Adrenal gland (tissue), 12 donors: Measurements from ENCODE around the gene KRTAP4-12. TPM values are rescaled to one million over a fixed set of nuclear protein-coding genes. Genes with fewer than 3 reads are reported as not detected.
"Not testable (repeated sequence)": the region's sequence is repeated elsewhere in the genome, so short reads cannot be mapped to it uniquely, and the experiment has no call there.

ENCODE experiments used
- DNase-seq, 7 donors: peaks; one replicate each; pipeline ENCODE4 v3.0.0-alpha.2; 2019 to 2020
- H3K27ac ChIP-seq, 5 donors: fragments of 200-600 bp; sonication (generic) in 4 of 5; 1 replicate in 3 of 5; 2 replicates in 2 of 5; pipeline versions ENCODE4 v1.5.1 to v1.8.0; 2016 to 2020; ENCODE audit warnings: mild to moderate bottlenecking in 1 of 5
- H3K27me3 ChIP-seq: fragments of 200-600 bp; 2 replicates; pipeline ENCODE4 v1.8.0; 2021
- H3K36me3 ChIP-seq, 2 donors: fragments of 200-600 bp; replicated peaks in 1 of 2; 1 replicate in 1 of 2; 2 replicates in 1 of 2; pipeline versions ENCODE4 v1.5.1 to v1.8.0; 2018 to 2022
- H3K4me1 ChIP-seq, 2 donors: fragments of 200-600 bp; replicated peaks in 1 of 2; 1 replicate in 1 of 2; 2 replicates in 1 of 2; pipeline versions ENCODE4 v1.5.1 to v1.8.0; 2018 to 2021
- H3K4me3 ChIP-seq, 4 donors: fragments of 200-600 bp; sonication (generic) in 3 of 4; one replicate each; pipeline ENCODE4 v1.5.1; 2016 to 2018
- H3K9me3 ChIP-seq, 3 donors: fragments of 200-600 bp; sonication (generic) in 1 of 3; replicated peaks in 1 of 3; 1 replicate in 2 of 3; 2 replicates in 1 of 3; pipeline versions ENCODE4 v1.5.1 to v1.8.0; 2016 to 2021
- POLR2A ChIP-seq, 2 donors: fragments of 450-650 bp; IDR thresholded peaks; one replicate each; pipeline ENCODE4 v1.6.1; 2017; ENCODE audit warnings: antibody characterized with exemption in 2 of 2, mild to moderate bottlenecking in 2 of 2, moderate library complexity in 1 of 2
- WGBS, 4 donors: extraction: QIAGEN DNeasy Blood & Tissue Kit in 2 of 4; methylation state at CpG; one replicate each; pipeline versions ENCODE4 v1.1.5 to v1.1.7; 2013 to 2017; 5-methylcytosine and 5-hydroxymethylcytosine counted together
- intact Hi-C, 2 donors: fragments of 100-400 bp; cut with DNase I; formaldehyde crosslinking; loops; one replicate each; pipeline versions ENCODE4 v1.14.1 to v1.15.0; 2022 to 2023
- polyA plus RNA-seq, 3 donors: library from polyadenylated mRNA; stranded (reverse); fragments of 200-250 nt in 2 of 3; fragments of 350-450 nt in 1 of 3; fragmentation: Illumina TruSeq in 1 of 3; extraction: RNeasy Lipid Tissue Mini Kit (QIAGEN cat#74804) in 1 of 3; gene quantifications; one replicate each; pipeline ENCODE4 v1.2.3, GENCODE V29; 2013 to 2014
- total RNA-seq, 9 donors: library from RNA; depleted of rRNA in 4 of 9; stranded (reverse); fragments of >200 nt in 4 of 9; fragments of 120-200 nt in 1 of 9; fragmentation: NEBNext Ultra II Directional in 1 of 9; extraction: Animal tissue kit (Norgen Biotek cat#: 25700) in 1 of 9; gene quantifications; one replicate each; pipeline versions ENCODE4 v1.1.0 to v1.2.4, GENCODE V29; 2013 to 2023
- TF ChIP-seq, protein P1 (sequence below), 6 experiments: fragments of 450-650 bp in 4 of 6; fragments of 200-600 bp in 2 of 6; sonication (generic) in 1 of 6; IDR thresholded peaks; 1 replicate in 5 of 6; 2 replicates in 1 of 6; pipeline versions ENCODE4 v1.5.1 to v1.8.0; 2016 to 2021; ENCODE audit warnings: antibody characterized with exemption in 6 of 6, mild to moderate bottlenecking in 2 of 6, moderate library complexity in 1 of 6
- donor health status: healthy with polysubstance abuse.
- donor health status: Bipolar disorder and iron deficiency.
- donor health status: DM: yes; HTN: yes; CAD: no.
- donor health status: DM: no; HTN: no; CAD: no.
- donor health status: DM: no; HTN: no; CAD: no.
- donor health status: DM: yes; HTN: yes; CAD: no.

KRTAP4-12 gene
- total and polyA plus RNA-seq, 12 donors, result not detected

DNA sequence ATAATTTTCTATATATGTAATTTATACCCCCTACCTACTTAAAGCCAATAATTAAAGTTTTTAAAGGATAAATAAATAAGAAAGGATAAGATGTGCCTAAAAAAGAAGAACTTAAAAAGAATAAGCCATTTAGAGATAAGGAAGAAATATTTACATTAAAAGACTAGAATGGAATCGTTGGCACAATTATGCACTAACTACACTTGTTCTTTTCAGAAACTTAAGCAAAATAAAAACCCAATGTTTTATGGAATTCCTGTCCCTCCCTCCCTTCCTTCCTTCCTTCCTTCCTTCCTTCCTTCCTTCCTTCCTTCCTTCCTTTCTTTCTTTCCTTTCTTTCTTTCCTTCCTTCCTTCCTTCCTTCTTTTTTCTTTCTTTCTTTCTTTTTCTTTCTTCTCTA lies 20.9 kb upstream of the KRTAP4-12 start:
- TF ChIP-seq, protein P1, sequence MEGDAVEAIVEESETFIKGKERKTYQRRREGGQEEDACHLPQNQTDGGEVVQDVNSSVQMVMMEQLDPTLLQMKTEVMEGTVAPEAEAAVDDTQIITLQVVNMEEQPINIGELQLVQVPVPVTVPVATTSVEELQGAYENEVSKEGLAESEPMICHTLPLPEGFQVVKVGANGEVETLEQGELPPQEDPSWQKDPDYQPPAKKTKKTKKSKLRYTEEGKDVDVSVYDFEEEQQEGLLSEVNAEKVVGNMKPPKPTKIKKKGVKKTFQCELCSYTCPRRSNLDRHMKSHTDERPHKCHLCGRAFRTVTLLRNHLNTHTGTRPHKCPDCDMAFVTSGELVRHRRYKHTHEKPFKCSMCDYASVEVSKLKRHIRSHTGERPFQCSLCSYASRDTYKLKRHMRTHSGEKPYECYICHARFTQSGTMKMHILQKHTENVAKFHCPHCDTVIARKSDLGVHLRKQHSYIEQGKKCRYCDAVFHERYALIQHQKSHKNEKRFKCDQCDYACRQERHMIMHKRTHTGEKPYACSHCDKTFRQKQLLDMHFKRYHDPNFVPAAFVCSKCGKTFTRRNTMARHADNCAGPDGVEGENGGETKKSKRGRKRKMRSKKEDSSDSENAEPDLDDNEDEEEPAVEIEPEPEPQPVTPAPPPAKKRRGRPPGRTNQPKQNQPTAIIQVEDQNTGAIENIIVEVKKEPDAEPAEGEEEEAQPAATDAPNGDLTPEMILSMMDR (IDR thresholded peaks at IDR 0.05), result no peak
- no peak for TF ChIP-seq POLR2A (IDR thresholded peaks at IDR 0.05)
- no peaks in the 10 kb centered on the region for H3K36me3 ChIP-seq
- intact Hi-C loops, result no loop called here
- H3K9me3 ChIP-seq, result peaks cover 0 to 4% (median 0%) of the 10 kb centered on the region in 3 donors
- H3K4me1 ChIP-seq, result no peaks in the 10 kb centered on the region
- H3K4me3 ChIP-seq, result no peak overlapping the region
- WGBS, 4 donors, result 81 to 93% (median 84%) methylated on average over 1 of the region's 1 CpG
- no peak overlapping the region for H3K27ac ChIP-seq
- peaks cover 5% of the 10 kb centered on the region for H3K27me3 ChIP-seq
- no peak for DNase-seq

DNA sequence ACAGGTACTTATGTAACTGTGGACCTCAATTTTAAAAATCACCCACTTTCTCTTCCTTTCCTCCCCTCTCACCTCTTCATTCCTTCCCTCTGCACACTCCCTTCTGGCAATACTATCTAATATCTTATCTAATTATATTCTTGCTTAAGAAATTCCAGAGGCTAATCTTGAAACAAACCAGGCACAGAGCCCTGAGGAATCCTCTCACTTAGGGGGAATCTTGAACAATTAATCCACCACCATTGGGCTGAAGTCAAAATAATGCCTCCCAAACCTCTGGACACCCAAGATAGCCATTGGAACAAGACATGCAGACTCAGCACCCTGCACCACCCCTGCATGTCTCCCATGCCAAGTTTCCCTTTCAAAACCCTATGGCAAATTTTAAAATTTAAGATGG lies 17.4 kb upstream of the KRTAP4-12 start:
- TF ChIP-seq, protein P1 (IDR thresholded peaks at IDR 0.05), result no peak
- TF ChIP-seq POLR2A (IDR thresholded peaks at IDR 0.05), result no peak
- H3K27me3 ChIP-seq, result no peaks in the 10 kb centered on the region
- H3K9me3 ChIP-seq, result peaks cover 0 to 4% (median 0%) of the 10 kb centered on the region in 3 donors
- no peak for DNase-seq
- H3K4me1 ChIP-seq, result no peaks in the 10 kb centered on the region
- intact Hi-C loops, result no loop called here
- no peaks in the 10 kb centered on the region for H3K36me3 ChIP-seq
- no peak overlapping the region for H3K4me3 ChIP-seq
- no peak overlapping the region for H3K27ac ChIP-seq

DNA sequence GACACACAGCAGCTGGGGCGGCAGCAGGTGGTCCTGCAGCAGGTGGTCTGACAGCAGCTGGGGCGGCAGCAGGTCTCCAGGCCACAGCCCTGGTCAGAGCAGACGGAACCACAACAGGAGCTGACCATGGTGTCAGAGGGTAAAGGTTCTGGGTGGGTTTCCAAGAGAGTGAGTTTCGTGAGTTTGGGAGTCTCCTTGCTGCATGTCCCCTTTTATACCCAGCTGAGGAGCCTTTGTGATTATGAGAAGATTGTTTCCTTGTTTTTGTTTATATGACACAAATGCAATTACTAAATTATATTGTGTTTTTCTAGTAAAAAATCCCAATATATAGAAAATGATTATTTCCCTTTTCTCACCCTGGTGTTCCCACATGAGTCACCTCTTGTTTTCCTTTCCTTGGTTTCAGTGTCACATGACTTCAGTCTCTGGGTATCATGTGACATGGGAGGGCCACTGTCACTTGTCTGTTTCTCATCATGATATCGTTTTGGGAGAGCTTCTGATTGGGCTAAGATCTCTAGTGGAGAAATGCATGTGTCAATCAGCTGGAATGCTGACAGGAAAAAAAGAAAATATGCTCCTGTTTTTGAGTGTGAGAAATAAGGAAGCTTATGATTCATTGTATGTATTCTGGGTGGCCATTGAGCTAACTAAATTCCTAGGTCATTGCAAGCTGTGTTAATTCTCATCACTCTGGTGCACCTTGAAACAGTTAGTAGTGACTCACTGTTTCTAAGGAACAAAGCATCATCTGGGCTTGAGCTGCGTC lies 16.6 kb upstream of the KRTAP4-12 start, which contains the start of gene KRTAP4-6:
Gene KRTAP4-6 (minus strand): TSS at position 185 of the 772 bp plus-strand sequence. CDS start 57 bp downstream, at position 128.
- intact Hi-C loops, result no loop called here
- H3K9me3 ChIP-seq, result peaks cover 0 to 4% (median 0%) of the 10 kb centered on the region in 3 donors
- DNase-seq, result no peak
- H3K4me1 ChIP-seq, result no peaks in the 10 kb centered on the region
- no peak for TF ChIP-seq POLR2A (IDR thresholded peaks at IDR 0.05)
- H3K27me3 ChIP-seq, result no peaks in the 10 kb centered on the region
- H3K27ac ChIP-seq, result no peak within 1 kb of the TSS
- no peak within 1 kb of the TSS for H3K4me3 ChIP-seq
- WGBS, 4 donors, result 74 to 84% (median 80%) methylated on average over 5 to 6 of the region's 6 CpGs
- no peaks in the 10 kb centered on the region for H3K36me3 ChIP-seq

DNA sequence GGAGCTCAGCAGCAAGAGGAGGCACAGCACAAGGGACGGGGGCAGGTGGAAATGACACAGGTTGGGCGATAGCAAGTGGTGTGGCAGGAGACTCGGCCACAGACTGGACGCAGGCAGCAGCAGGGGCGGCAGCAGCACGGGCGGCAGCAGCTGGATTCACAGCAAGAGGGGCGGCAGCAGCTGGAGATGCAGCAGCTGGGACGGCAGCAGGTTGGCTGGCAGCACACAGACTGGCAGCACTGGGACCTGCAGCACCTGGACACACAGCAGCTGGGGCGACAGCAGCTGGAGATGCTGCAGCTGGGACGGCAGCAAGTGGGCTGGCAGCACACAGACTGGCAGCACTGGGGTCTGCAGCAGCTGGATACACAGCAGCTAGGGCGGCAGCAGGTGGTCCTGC lies 15.9 kb upstream of the KRTAP4-12 start:
- 76 to 83% (median 82%) methylated on average over 11 to 12 of the region's 12 CpGs for WGBS, 4 donors
- H3K36me3 ChIP-seq, intact Hi-C loops: not testable (repeated sequence)

GRCh38 chr17:41133880-41134735 lies 10.1 kb upstream of the KRTAP4-12 start:
- Histone ChIP-seq H3K27me3 (no peaks in the 10 kb centered on the region), H3K27ac (no peak overlapping the region), H3K4me1 (no peaks in the 10 kb centered on the region), H3K36me3 (no peaks in the 10 kb centered on the region), H3K4me3 (no peak overlapping the region), H3K9me3 (no peaks in the 10 kb centered on the region)
- intact Hi-C loops, result no loop called here
- TF ChIP-seq POLR2A (IDR thresholded peaks at IDR 0.05), result no peak
- TF ChIP-seq, protein P1 (IDR thresholded peaks at IDR 0.05), result no peak
- 52 to 70% (median 58%) methylated on average over 2 of the region's 2 CpGs for WGBS, 4 donors
- DNase-seq, result no peak

More for the DNA sequence above, 15.9 kb upstream of the KRTAP4-12 start:
- H3K9me3 ChIP-seq, DNase-seq, H3K27ac ChIP-seq, H3K4me1 ChIP-seq, H3K4me3 ChIP-seq, H3K27me3 ChIP-seq: not testable (repeated sequence)
